GM18861 (cell line): ENCODE measurements around the gene AK2.
A peak's percentile ranks its signal among the peaks of the same experiment; 100 is the strongest.
"Not testable (repeated sequence)": the region's sequence is repeated elsewhere in the genome, so short reads cannot be mapped to it uniquely, and the experiment has no call there.

Source experiments
- ATAC-seq: cut with Tn5 transposase; IDR thresholded peaks from one replicate; pipeline ENCODE4 v1.9.1; 2021; ENCODE audit not compliant: unreplicated experiment

Gene AK2

GRCh38 chr1:32977546-32978087 lies 59.1 kb downstream of the AK2 start:
- ATAC-seq, result no peak

- not testable (repeated sequence) for ATAC-seq
Observed at GRCh38 chr1:32975055-32975454, 61.6 kb downstream of the AK2 start.

GRCh38 chr1:32973458-32973857 lies 63.2 kb downstream of the AK2 start:
- ATAC-seq, result not testable (repeated sequence)

- no peak for ATAC-seq
Observed at GRCh38 chr1:32972814-32973428, 63.8 kb downstream of the AK2 start.

GRCh38 chr1:32971576-32971975 lies 65.1 kb downstream of the AK2 start:
- no peak for ATAC-seq

- no peak for ATAC-seq
Observed at GRCh38 chr1:32971156-32971555, 65.5 kb downstream of the AK2 start.

- no peak for ATAC-seq
Observed at GRCh38 chr1:32969566-32969965, 67.1 kb downstream of the AK2 start.

GRCh38 chr1:32967888-32968568 lies 68.7 kb downstream of the AK2 start:
- no peak for ATAC-seq

GRCh38 chr1:32966900-32967299 lies 69.8 kb downstream of the AK2 start:
- ATAC-seq, result no peak

GRCh38 chr1:32965251-32965747 lies 71.4 kb downstream of the AK2 start:
- ATAC-seq, result no peak

GRCh38 chr1:32964461-32965250 lies 72.0 kb downstream of the AK2 start, which contains the start of gene RNF19B:
Gene RNF19B (minus strand): TSS chr1:32964809. CDS start chr1:32964685, 124 bp downstream.
- peak; percentile 58 for ATAC-seq

GRCh38 chr1:32963746-32964460 lies 72.8 kb downstream of the AK2 start:
- ATAC-seq, result peak; percentile 8

GRCh38 chr1:32962248-32962896 lies 74.3 kb downstream of the AK2 start:
- no peak for ATAC-seq

GRCh38 chr1:32960819-32961355 lies 75.8 kb downstream of the AK2 start:
- no peak for ATAC-seq

GRCh38 chr1:32960342-32960741 lies 76.3 kb downstream of the AK2 start:
- no peak for ATAC-seq

- ATAC-seq, result no peak
Observed at GRCh38 chr1:32958827-32959226, 77.9 kb downstream of the AK2 start.
